ENCODE data around the gene ANKS1B.

Gene ANKS1B

DNA sequence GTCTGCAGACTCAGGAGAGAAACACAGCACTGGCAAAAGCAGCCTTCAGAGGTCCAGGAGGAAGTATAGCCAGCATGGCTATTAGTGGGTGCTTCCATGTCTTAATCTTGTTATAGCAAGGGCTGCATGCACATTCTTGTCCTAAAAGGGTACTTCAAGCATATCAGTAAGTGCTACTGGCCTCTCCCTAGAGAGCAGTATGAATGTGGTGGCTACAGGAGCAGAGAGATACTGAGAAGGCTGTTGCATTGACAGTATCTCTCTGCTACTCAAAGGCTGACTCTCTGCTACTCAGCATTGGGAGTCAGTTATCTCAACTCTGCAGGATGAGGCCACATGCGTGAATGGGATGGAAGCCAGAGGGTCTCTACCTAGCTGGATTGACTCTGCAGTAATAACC lies 335.2 kb downstream of the ANKS1B start:
- no peaks in the 10 kb centered on the region for H3K9me3 ChIP-seq (ENCODE audit: low read length)
- no peaks in the 10 kb centered on the region for H3K4me1 ChIP-seq (ENCODE audit: insufficient read depth, low read length, severe bottlenecking)
- H3K27me3 ChIP-seq (ENCODE audit: insufficient read depth, low read length) = no peaks in the 10 kb centered on the region
- H3K9ac ChIP-seq (ENCODE audit: low read length) = no peak overlapping the region
- H3F3A ChIP-seq (ENCODE audit: insufficient read depth, low read length) = no peaks in the 10 kb centered on the region; the same call in 1 of the 2 replicates
- H3K4me3 ChIP-seq (ENCODE audit: low read depth, low read length, poor library complexity, severe bottlenecking) = no peak overlapping the region
- TF ChIP-seq EZH2 (IDR thresholded peaks at IDR 0.05; ENCODE audit: borderline replicate concordance, low read length) = no peak
- TF ChIP-seq, protein P1, sequence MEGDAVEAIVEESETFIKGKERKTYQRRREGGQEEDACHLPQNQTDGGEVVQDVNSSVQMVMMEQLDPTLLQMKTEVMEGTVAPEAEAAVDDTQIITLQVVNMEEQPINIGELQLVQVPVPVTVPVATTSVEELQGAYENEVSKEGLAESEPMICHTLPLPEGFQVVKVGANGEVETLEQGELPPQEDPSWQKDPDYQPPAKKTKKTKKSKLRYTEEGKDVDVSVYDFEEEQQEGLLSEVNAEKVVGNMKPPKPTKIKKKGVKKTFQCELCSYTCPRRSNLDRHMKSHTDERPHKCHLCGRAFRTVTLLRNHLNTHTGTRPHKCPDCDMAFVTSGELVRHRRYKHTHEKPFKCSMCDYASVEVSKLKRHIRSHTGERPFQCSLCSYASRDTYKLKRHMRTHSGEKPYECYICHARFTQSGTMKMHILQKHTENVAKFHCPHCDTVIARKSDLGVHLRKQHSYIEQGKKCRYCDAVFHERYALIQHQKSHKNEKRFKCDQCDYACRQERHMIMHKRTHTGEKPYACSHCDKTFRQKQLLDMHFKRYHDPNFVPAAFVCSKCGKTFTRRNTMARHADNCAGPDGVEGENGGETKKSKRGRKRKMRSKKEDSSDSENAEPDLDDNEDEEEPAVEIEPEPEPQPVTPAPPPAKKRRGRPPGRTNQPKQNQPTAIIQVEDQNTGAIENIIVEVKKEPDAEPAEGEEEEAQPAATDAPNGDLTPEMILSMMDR (IDR thresholded peaks at IDR 0.05; ENCODE audit: low read length) = no peak
- no peaks in the 10 kb centered on the region for H4K20me1 ChIP-seq (ENCODE audit: insufficient read depth, low read length)
- H3K79me2 ChIP-seq (ENCODE audit: insufficient read depth, low read length) = no peaks in the 10 kb centered on the region
- no peak overlapping the region for H3K27ac ChIP-seq (ENCODE audit: low read depth, low read length, poor library complexity, severe bottlenecking)
- no peaks in the 10 kb centered on the region for H3K9me2 ChIP-seq (ENCODE audit: low read depth, low read length)
- no peak overlapping the region for H3K4me2 ChIP-seq (ENCODE audit: low read length)
- no peaks in the 10 kb centered on the region for H3K36me3 ChIP-seq (ENCODE audit: insufficient read depth, low read length)
- no peak overlapping the region for H2AFZ ChIP-seq (ENCODE audit: low read length)

- Histone ChIP-seq H3K4me3 (ENCODE audit: low read depth, low read length, poor library complexity, severe bottlenecking) (no peak overlapping the region), H3K4me2 (ENCODE audit: low read length) (no peak overlapping the region), H3K4me1 (ENCODE audit: insufficient read depth, low read length, severe bottlenecking) (no peaks in the 10 kb centered on the region), H3K9me2 (ENCODE audit: low read depth, low read length) (no peaks in the 10 kb centered on the region), H2AFZ (ENCODE audit: low read length) (no peak overlapping the region), H3K9ac (ENCODE audit: low read length) (no peak overlapping the region), H3K9me3 (ENCODE audit: low read length) (no peaks in the 10 kb centered on the region), H3K27ac (ENCODE audit: low read depth, low read length, poor library complexity, severe bottlenecking) (no peak overlapping the region), H3K79me2 (ENCODE audit: insufficient read depth, low read length) (no peaks in the 10 kb centered on the region), H4K20me1 (ENCODE audit: insufficient read depth, low read length) (no peaks in the 10 kb centered on the region), H3K36me3 (ENCODE audit: insufficient read depth, low read length) (no peaks in the 10 kb centered on the region), H3K27me3 (ENCODE audit: insufficient read depth, low read length) (no peaks in the 10 kb centered on the region), H3F3A (ENCODE audit: insufficient read depth, low read length) (no peaks in the 10 kb centered on the region; the same call in 1 of the 2 replicates)
- TF ChIP-seq, protein P1 (IDR thresholded peaks at IDR 0.05; ENCODE audit: low read length) = no peak
- TF ChIP-seq EZH2 (IDR thresholded peaks at IDR 0.05; ENCODE audit: borderline replicate concordance, low read length) = no peak
Measured at GRCh38 chr12:99648183-99648582, 336.6 kb downstream of the ANKS1B start.

GRCh38 chr12:99647453-99647852 lies 337.3 kb downstream of the ANKS1B start, which contains the start of gene GARIN6:
GARIN6 (plus strand) TSS chr12:99647753; CDS start chr12:99648175, 422 bp downstream.
- no peaks in the 10 kb centered on the region for H4K20me1 ChIP-seq (ENCODE audit: insufficient read depth, low read length)
- H3K4me2 ChIP-seq (ENCODE audit: low read length) = no peak within 1 kb of the TSS
- no peaks in the 10 kb centered on the region for H3K36me3 ChIP-seq (ENCODE audit: insufficient read depth, low read length)
- no peaks in the 10 kb centered on the region for H3K9me2 ChIP-seq (ENCODE audit: low read depth, low read length)
- TF ChIP-seq, protein P1 (IDR thresholded peaks at IDR 0.05; ENCODE audit: low read length) = no peak
- no peak for TF ChIP-seq EZH2 (IDR thresholded peaks at IDR 0.05; ENCODE audit: borderline replicate concordance, low read length)
- no peaks in the 10 kb centered on the region for H3K27me3 ChIP-seq (ENCODE audit: insufficient read depth, low read length)
- H3K9ac ChIP-seq (ENCODE audit: low read length) = no peak within 1 kb of the TSS
- no peak within 1 kb of the TSS for H3K4me3 ChIP-seq (ENCODE audit: low read depth, low read length, poor library complexity, severe bottlenecking)
- H3K27ac ChIP-seq (ENCODE audit: low read depth, low read length, poor library complexity, severe bottlenecking) = no peak within 1 kb of the TSS
- no peaks in the 10 kb centered on the region for H3K79me2 ChIP-seq (ENCODE audit: insufficient read depth, low read length)
- no peaks in the 10 kb centered on the region for H3K9me3 ChIP-seq (ENCODE audit: low read length)
- H3K4me1 ChIP-seq (ENCODE audit: insufficient read depth, low read length, severe bottlenecking) = no peaks in the 10 kb centered on the region
- H3F3A ChIP-seq (ENCODE audit: insufficient read depth, low read length) = no peaks in the 10 kb centered on the region; the same call in 1 of the 2 replicates
- H2AFZ ChIP-seq (ENCODE audit: low read length) = no peak within 1 kb of the TSS

All from OCI-LY1 (cell line).